Measurements from ENCODE around the gene FOSL2. TPM values are rescaled to one million over a fixed set of nuclear protein-coding genes. Genes with fewer than 3 reads are reported as not detected.

FOSL2 gene
- polyA plus RNA-seq, 3 donors: 24.8 to 270 (median 28.6) TPM

DNA sequence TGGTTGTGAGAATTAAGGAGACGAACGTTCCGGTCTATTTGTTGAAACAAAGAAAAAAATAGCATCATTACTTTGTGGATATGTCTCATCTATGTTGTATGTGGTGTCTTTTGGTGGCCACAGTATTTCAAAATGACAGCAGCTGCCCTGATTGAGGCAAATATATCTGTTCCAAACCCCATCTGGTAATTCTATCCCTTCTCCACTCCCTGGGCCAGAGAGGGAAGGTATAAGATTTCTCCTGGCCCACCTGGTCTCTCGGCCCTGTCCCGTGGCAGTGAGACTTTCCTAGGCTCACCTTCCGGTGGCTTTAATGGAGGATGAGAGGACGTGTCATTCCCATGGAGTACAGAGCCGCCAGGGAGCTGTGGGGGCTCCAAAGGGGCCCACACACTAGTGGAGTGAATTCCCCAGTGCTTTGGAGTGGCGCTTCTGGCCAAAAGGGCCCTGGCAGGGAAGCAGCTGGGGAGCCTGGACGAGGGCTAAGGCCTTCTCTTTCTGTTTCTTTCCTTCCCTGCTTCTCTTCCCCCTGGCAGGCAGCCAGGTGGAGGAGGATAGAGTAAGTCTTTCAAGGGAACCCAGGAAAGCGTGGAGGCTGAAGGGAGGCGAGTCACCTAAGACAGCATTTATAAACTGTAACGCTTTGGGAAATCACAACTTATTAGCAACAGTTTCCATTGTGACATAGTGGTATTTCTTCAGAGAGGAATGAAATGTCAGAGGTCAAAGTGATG, 5.6 kb downstream of the FOSL2 start:
- H3K27ac Mint-ChIP-seq: peak overlapping the region in 4 of 7 donors; percentile 76 to 89 (median 84)
- Histone ChIP-seq H3K36me3 (replicated peaks in 1 of 2; ENCODE audit: control insufficient read depth in 1 of 2, insufficient read depth in 2 of 2, low read length in 2 of 2) (peaks cover 32 to 67% of the 10 kb centered on the region in 2 donors), H3K27me3 (ENCODE audit: control insufficient read depth in 2 of 2, insufficient read depth in 2 of 2, low read length in 2 of 2) (no peaks in the 10 kb centered on the region), H3K79me2 (ENCODE audit: insufficient read depth, low read length) (peaks cover 100% of the 10 kb centered on the region), H3K9me3 (replicated peaks in 1 of 2; ENCODE audit: control insufficient read depth in 1 of 2, insufficient read depth in 1 of 2, low read length in 2 of 2) (no peaks in the 10 kb centered on the region), H4K20me1 (ENCODE audit: insufficient read depth, low read length) (peaks cover 100% of the 10 kb centered on the region), H3K9ac (ENCODE audit: insufficient read depth, low read length, poor library complexity, severe bottlenecking) (peak overlapping the region; percentile 6), H2AFZ (ENCODE audit: insufficient read depth, low read depth, low read length, poor library complexity, severe bottlenecking) (no peak overlapping the region), H3K4me3 (replicated peaks in 1 of 3; ENCODE audit: low read depth in 2 of 3, low read length in 3 of 3) (peak overlapping the region in 1 of 3 experiments; percentile 92), H3K4me2 (replicated peaks; ENCODE audit: extremely low read depth, low read length, poor library complexity, severe bottlenecking) (peak overlapping the region; percentile 89), H3K4me1 (ENCODE audit: control insufficient read depth in 1 of 2, insufficient read depth in 2 of 2, low read length in 2 of 2) (peaks cover 63 to 70% of the 10 kb centered on the region in 2 donors), H3K27ac (ENCODE audit: low read depth in 1 of 2, low read length in 2 of 2) (peak overlapping the region; percentile 41 to 97)
- peaks cover 0 to 9% (median 0%) of the 10 kb centered on the region in 7 donors for H3K9me3 Mint-ChIP-seq
- TF ChIP-seq, protein P1, sequence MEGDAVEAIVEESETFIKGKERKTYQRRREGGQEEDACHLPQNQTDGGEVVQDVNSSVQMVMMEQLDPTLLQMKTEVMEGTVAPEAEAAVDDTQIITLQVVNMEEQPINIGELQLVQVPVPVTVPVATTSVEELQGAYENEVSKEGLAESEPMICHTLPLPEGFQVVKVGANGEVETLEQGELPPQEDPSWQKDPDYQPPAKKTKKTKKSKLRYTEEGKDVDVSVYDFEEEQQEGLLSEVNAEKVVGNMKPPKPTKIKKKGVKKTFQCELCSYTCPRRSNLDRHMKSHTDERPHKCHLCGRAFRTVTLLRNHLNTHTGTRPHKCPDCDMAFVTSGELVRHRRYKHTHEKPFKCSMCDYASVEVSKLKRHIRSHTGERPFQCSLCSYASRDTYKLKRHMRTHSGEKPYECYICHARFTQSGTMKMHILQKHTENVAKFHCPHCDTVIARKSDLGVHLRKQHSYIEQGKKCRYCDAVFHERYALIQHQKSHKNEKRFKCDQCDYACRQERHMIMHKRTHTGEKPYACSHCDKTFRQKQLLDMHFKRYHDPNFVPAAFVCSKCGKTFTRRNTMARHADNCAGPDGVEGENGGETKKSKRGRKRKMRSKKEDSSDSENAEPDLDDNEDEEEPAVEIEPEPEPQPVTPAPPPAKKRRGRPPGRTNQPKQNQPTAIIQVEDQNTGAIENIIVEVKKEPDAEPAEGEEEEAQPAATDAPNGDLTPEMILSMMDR (IDR thresholded peaks at IDR 0.05): no peak
- H3K4me3 Mint-ChIP-seq: peak overlapping the region in 1 of 2 donors; percentile 26
- H3K36me3 Mint-ChIP-seq: peaks cover 36 to 56% of the 10 kb centered on the region in 2 donors
- 83% methylated on average over 5 of the region's 13 CpGs for WGBS (ENCODE audit: insufficient coverage)
- peaks cover 0 to 6% (median 0%) of the 10 kb centered on the region in 3 donors for H3K27me3 Mint-ChIP-seq (ENCODE audit: low read depth in 3 of 3)
- DNase-seq: peak; percentile 50 to 87 (median 68)
- intact Hi-C loops (cut with micrococcal nuclease): loop anchor here (10.0 kb wide), 4 partner anchors 123 to 643 kb away; partner anchors contain the start of genes BABAM2 (in 2 of the 2) and RBKS (in 2 of the 2)
- H3K4me1 Mint-ChIP-seq: peaks cover 60% of the 10 kb centered on the region

- TF ChIP-seq, protein P1 (IDR thresholded peaks at IDR 0.05): no peak
- Histone ChIP-seq H2AFZ (ENCODE audit: insufficient read depth, low read depth, low read length, poor library complexity, severe bottlenecking) (no peak overlapping the region), H3K36me3 (replicated peaks in 1 of 2; ENCODE audit: control insufficient read depth in 1 of 2, insufficient read depth in 2 of 2, low read length in 2 of 2) (peaks cover 42 to 77% of the 10 kb centered on the region in 2 donors), H3K9ac (ENCODE audit: insufficient read depth, low read length, poor library complexity, severe bottlenecking) (no peak overlapping the region), H4K20me1 (ENCODE audit: insufficient read depth, low read length) (peaks cover 100% of the 10 kb centered on the region), H3K27me3 (ENCODE audit: control insufficient read depth in 2 of 2, insufficient read depth in 2 of 2, low read length in 2 of 2) (no peaks in the 10 kb centered on the region), H3K79me2 (ENCODE audit: insufficient read depth, low read length) (peaks cover 100% of the 10 kb centered on the region), H3K4me2 (replicated peaks; ENCODE audit: extremely low read depth, low read length, poor library complexity, severe bottlenecking) (peak overlapping the region; percentile 89), H3K27ac (ENCODE audit: low read depth in 1 of 2, low read length in 2 of 2) (peak overlapping the region; percentile 30 to 97), H3K4me3 (replicated peaks in 1 of 3; ENCODE audit: low read depth in 2 of 3, low read length in 3 of 3) (peak overlapping the region in 1 of 3 experiments; percentile 92), H3K9me3 (replicated peaks in 1 of 2; ENCODE audit: control insufficient read depth in 1 of 2, insufficient read depth in 1 of 2, low read length in 2 of 2) (no peaks in the 10 kb centered on the region), H3K4me1 (ENCODE audit: control insufficient read depth in 1 of 2, insufficient read depth in 2 of 2, low read length in 2 of 2) (peaks cover 73 to 80% of the 10 kb centered on the region in 2 donors)
- intact Hi-C loops (cut with micrococcal nuclease): loop anchor here (10.0 kb wide), 4 partner anchors 124 to 644 kb away; partner anchors contain the start of genes BABAM2 (in 2 of the 2) and RBKS (in 2 of the 2)
- H3K4me1 Mint-ChIP-seq: peaks cover 70% of the 10 kb centered on the region
- 90% methylated on average over 5 of the region's 11 CpGs for WGBS (ENCODE audit: insufficient coverage)
- H3K4me3 Mint-ChIP-seq: peak overlapping the region in 1 of 2 donors; percentile 24
- H3K9me3 Mint-ChIP-seq: peaks cover 0 to 6% (median 0%) of the 10 kb centered on the region in 7 donors
- no peak for DNase-seq
- peak overlapping the region in 4 of 7 donors; percentile 60 to 89 (median 73) for H3K27ac Mint-ChIP-seq
- H3K27me3 Mint-ChIP-seq (ENCODE audit: low read depth in 3 of 3): peaks cover 0 to 5% (median 0%) of the 10 kb centered on the region in 3 donors
- H3K36me3 Mint-ChIP-seq: peaks cover 43 to 65% of the 10 kb centered on the region in 2 donors
Measured at GRCh38 chr2:28399289-28399688, 6.6 kb downstream of the FOSL2 start.

Measured in CD14-positive monocyte (primary cell).